ENCODE data around the gene SPRTN. TPM values are rescaled to one million over a fixed set of nuclear protein-coding genes. Genes with fewer than 3 reads are reported as not detected.

The SPRTN gene
- total RNA-seq, 1 donor from 2014 or later = 22.6 TPM

- H3K9me3 ChIP-seq = no peaks in the 10 kb centered on the region
- intact Hi-C loops (cut with DNase I) = no loop called here
- no peak for DNase-seq (ENCODE audit: extremely low spot score in 2 of 2)
These were observed 34.4 kb downstream of the SPRTN start for GRCh38 chr1:231372501-231372900.

GRCh38 chr1:231374394-231374793 lies 36.3 kb downstream of the SPRTN start:
- Histone ChIP-seq H3K4me3 (no peak overlapping the region), H3K9me3 (no peaks in the 10 kb centered on the region), H3K4me1 (peaks cover 26% of the 10 kb centered on the region), H3K27me3 (no peaks in the 10 kb centered on the region), H3K27ac (no peak overlapping the region), H3K36me3 (no peaks in the 10 kb centered on the region)
- DNase-seq (ENCODE audit: extremely low spot score in 2 of 2) = no peak
- TF ChIP-seq POLR2AphosphoS5 (IDR thresholded peaks at IDR 0.05; ENCODE audit: insufficient read depth in 1 of 2, low read depth in 1 of 2) = no peak
- TF ChIP-seq POLR2A (IDR thresholded peaks at IDR 0.05) = no peak
- TF ChIP-seq CTCF (IDR thresholded peaks at IDR 0.05) = no peak
- intact Hi-C loops (cut with DNase I) = no loop called here

More at GRCh38 chr1:231372501-231372900, 34.4 kb downstream of the SPRTN start:
- Histone ChIP-seq H3K4me3 (no peak overlapping the region), H3K36me3 (no peaks in the 10 kb centered on the region), H3K27ac (no peak overlapping the region), H3K4me1 (peaks cover 16% of the 10 kb centered on the region), H3K27me3 (no peaks in the 10 kb centered on the region)
- TF ChIP-seq POLR2A (IDR thresholded peaks at IDR 0.05) (no peak), POLR2AphosphoS5 (IDR thresholded peaks at IDR 0.05; ENCODE audit: insufficient read depth in 1 of 2, low read depth in 1 of 2) (no peak), CTCF (IDR thresholded peaks at IDR 0.05) (no peak)

- no peaks in the 10 kb centered on the region for H3K9me3 ChIP-seq
- no peak for DNase-seq (ENCODE audit: extremely low spot score in 2 of 2)
- no peak overlapping the region for H3K27ac ChIP-seq
- peaks cover 33% of the 10 kb centered on the region for H3K4me1 ChIP-seq
- no peak overlapping the region for H3K4me3 ChIP-seq
- no peaks in the 10 kb centered on the region for H3K27me3 ChIP-seq
- TF ChIP-seq POLR2AphosphoS5 (IDR thresholded peaks at IDR 0.05; ENCODE audit: insufficient read depth in 1 of 2, low read depth in 1 of 2) = no peak
- no peak for TF ChIP-seq CTCF (IDR thresholded peaks at IDR 0.05)
- no peak for TF ChIP-seq POLR2A (IDR thresholded peaks at IDR 0.05)
- intact Hi-C loops (cut with DNase I) = no loop called here
- H3K36me3 ChIP-seq = no peaks in the 10 kb centered on the region
These were observed 38.0 kb downstream of the SPRTN start for GRCh38 chr1:231376101-231376500.

- TF ChIP-seq CTCF (IDR thresholded peaks at IDR 0.05) (no peak), POLR2A (IDR thresholded peaks at IDR 0.05) (no peak), POLR2AphosphoS5 (IDR thresholded peaks at IDR 0.05; ENCODE audit: insufficient read depth in 1 of 2, low read depth in 1 of 2) (no peak)
- no peak overlapping the region for H3K4me3 ChIP-seq
- no peak overlapping the region for H3K27ac ChIP-seq
- H3K36me3 ChIP-seq = no peaks in the 10 kb centered on the region
- H3K27me3 ChIP-seq = no peaks in the 10 kb centered on the region
- H3K4me1 ChIP-seq = peaks cover 40% of the 10 kb centered on the region
- no peak for DNase-seq (ENCODE audit: extremely low spot score in 2 of 2)
- no peaks in the 10 kb centered on the region for H3K9me3 ChIP-seq
- intact Hi-C loops (cut with DNase I) = no loop called here
These were observed 38.9 kb downstream of the SPRTN start for GRCh38 chr1:231376875-231377549.

- no peak for DNase-seq (ENCODE audit: extremely low spot score in 2 of 2)
- Histone ChIP-seq H3K4me1 (peaks cover 74% of the 10 kb centered on the region), H3K9me3 (no peaks in the 10 kb centered on the region), H3K27ac (no peak overlapping the region), H3K36me3 (no peaks in the 10 kb centered on the region), H3K27me3 (no peaks in the 10 kb centered on the region), H3K4me3 (no peak overlapping the region)
- TF ChIP-seq CTCF (IDR thresholded peaks at IDR 0.05) = no peak
- TF ChIP-seq POLR2A (IDR thresholded peaks at IDR 0.05) = no peak
- no peak for TF ChIP-seq POLR2AphosphoS5 (IDR thresholded peaks at IDR 0.05; ENCODE audit: insufficient read depth in 1 of 2, low read depth in 1 of 2)
- intact Hi-C loops (cut with DNase I) = no loop called here
These were observed 43.6 kb downstream of the SPRTN start for GRCh38 chr1:231381729-231382128.
